Astrocyte of the spinal cord (primary cell): ENCODE data around the gene CORO2B.
"Not testable (repeated sequence)": the region's sequence is repeated elsewhere in the genome, so short reads cannot be mapped to it uniquely, and the experiment has no call there.

Source experiments
- DNase-seq: peaks from one replicate; pipeline ENCODE4 v3.0.0; 2011; ENCODE audit warnings: low read depth, low spot score
- H3K4me3 ChIP-seq: 2 replicates; pipeline ENCODE4 v1.5.1; 2011; ENCODE audit warnings: low read depth, mild to moderate bottlenecking, low read length, moderate library complexity
- in situ Hi-C: cut with HindIII; loops from 2 replicates; pipeline ENCODE4 v1.10.0; 2017; ENCODE audit warnings: low sequenced_read_pairs
- TF ChIP-seq, protein P1 (sequence below): IDR thresholded peaks from 2 replicates; pipeline ENCODE4 v1.5.1; 2012; ENCODE audit warnings: low read depth, mild to moderate bottlenecking, low read length, inconsistent platforms

Gene CORO2B

DNA sequence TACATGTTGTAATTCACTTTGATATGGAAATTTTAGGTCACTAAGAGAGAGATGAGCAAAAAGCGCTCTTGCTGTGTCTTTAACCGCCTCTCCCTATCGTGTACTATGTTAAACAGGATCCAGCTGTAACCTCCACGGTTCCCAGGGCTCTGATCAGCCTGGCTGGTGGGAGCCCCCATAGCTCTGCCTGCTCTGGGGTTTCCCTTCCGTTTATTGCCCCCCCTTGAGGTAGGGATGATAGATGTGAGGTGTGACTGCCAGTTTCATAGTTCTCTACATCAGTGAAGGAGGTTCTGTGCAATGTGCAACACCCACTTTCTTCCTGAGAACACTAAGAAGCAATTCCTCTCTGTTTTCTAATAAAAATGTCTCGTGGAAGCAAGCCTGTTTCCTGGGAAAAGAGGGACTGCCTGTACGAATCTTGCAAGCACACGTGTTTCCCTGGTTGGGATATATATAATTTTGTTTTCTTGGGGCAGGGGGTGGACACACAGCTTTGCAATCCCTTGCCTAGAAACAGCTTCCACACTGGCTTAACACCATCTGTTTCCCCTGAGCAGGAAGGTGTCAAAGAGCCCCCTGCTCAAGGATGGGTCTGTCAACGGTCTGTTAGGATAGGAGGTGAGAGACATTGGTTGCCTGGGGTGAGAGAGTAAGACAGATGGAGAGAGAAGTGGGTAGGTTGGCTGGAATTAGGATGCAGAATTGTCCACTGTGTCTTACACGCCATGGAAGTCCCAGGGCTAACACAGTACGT is 23.8 kb downstream of the CORO2B start:
- no peak for DNase-seq
- TF ChIP-seq, protein P1, sequence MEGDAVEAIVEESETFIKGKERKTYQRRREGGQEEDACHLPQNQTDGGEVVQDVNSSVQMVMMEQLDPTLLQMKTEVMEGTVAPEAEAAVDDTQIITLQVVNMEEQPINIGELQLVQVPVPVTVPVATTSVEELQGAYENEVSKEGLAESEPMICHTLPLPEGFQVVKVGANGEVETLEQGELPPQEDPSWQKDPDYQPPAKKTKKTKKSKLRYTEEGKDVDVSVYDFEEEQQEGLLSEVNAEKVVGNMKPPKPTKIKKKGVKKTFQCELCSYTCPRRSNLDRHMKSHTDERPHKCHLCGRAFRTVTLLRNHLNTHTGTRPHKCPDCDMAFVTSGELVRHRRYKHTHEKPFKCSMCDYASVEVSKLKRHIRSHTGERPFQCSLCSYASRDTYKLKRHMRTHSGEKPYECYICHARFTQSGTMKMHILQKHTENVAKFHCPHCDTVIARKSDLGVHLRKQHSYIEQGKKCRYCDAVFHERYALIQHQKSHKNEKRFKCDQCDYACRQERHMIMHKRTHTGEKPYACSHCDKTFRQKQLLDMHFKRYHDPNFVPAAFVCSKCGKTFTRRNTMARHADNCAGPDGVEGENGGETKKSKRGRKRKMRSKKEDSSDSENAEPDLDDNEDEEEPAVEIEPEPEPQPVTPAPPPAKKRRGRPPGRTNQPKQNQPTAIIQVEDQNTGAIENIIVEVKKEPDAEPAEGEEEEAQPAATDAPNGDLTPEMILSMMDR = no peak
- H3K4me3 ChIP-seq = no peak overlapping the region
- in situ Hi-C loops = no loop called here

DNA sequence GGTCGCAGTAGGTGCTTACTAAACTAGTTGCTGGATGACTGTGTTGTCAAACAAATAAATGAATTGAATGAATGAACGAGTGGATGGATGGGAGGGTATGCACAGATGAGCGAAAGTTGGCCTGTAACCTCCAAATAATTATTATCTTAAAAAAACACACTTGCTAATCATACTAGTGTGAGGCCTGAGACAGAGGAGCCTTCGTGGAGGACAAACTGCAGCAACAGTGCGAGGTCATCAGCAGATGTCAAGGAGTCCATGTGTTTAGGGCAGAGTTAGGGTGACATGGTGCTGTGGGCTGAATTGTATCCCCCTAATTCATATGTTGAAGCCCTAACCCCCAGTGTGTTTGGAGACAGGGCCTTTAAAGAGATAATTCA is 24.4 kb downstream of the CORO2B start:
- in situ Hi-C loops = no loop called here
- no peak for DNase-seq
- no peak overlapping the region for H3K4me3 ChIP-seq
- TF ChIP-seq, protein P1 = no peak

DNA sequence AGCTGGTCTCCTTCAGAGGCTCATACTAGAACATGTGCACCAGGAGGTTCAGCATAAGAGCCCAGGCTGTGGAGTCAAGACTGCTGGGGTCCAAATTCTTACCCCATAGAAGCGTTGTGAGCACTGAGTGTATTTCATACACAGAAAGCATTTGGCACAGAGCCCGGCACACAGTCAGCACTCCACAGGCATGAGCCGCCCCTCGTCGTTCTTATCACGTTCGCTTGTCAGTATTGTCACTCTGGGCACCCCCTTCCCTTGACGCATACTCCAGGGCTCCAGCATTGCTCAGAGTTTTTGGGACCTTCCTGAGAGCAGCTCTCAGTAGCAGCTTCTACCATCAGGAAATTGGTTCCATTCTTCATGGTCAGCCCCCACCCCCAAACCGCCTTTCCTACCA is 25.2 kb downstream of the CORO2B start:
- TF ChIP-seq, protein P1 = no peak
- no peak overlapping the region for H3K4me3 ChIP-seq
- no peak for DNase-seq
- in situ Hi-C loops = no loop called here

DNA sequence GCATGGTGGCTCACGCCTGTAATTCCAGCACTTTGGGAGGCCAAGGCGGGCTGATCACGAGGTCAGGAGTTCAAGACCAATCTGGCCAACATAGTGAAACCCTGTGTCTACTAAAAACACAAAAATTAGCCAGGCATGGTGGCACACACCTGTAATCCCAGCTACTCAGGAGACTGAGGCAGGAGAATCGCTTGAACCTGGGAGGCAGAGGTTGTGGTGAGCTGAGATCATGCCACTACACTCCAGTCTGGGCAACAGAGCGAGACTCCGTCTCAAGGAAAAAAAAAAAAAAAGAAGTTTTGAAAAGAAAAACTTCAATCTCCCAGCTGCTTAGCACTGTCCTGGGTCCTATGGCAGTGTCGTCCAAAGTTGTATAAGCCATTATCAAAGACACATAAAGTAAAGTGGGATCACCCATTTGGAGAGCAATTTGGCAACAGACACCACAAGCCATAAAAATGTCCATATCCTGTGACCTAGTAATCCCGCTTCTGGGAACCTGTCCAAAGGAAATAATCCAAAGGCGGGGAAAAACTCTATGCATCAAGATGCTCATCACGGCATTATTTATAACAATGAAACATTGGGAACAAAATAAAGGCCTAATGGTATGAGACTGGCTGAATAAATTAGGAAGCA is 26.2 kb downstream of the CORO2B start:
- in situ Hi-C loops, H3K4me3 ChIP-seq: not testable (repeated sequence)
- DNase-seq = peak; percentile 90

DNA sequence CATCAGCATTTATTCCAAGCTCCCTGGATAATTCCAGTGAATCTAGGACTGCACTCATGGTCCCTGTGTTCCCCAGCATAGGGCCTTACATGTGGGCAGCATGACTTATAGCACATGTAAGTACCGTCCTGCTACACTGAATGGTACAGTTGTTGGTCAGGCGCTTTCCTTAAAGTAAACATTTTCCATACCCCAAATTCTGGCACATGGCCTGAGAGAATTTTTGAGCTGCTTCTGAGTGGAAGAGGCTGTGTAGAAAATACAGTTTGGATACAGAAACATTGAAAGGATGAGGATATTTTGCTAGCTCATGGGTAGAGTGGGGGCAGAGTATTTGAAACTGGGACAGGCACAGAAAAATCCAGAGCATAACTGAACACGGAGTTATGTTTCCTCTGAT is 27.6 kb downstream of the CORO2B start:
- H3K4me3 ChIP-seq = no peak overlapping the region
- TF ChIP-seq, protein P1 = no peak
- in situ Hi-C loops = no loop called here
- no peak for DNase-seq

DNA sequence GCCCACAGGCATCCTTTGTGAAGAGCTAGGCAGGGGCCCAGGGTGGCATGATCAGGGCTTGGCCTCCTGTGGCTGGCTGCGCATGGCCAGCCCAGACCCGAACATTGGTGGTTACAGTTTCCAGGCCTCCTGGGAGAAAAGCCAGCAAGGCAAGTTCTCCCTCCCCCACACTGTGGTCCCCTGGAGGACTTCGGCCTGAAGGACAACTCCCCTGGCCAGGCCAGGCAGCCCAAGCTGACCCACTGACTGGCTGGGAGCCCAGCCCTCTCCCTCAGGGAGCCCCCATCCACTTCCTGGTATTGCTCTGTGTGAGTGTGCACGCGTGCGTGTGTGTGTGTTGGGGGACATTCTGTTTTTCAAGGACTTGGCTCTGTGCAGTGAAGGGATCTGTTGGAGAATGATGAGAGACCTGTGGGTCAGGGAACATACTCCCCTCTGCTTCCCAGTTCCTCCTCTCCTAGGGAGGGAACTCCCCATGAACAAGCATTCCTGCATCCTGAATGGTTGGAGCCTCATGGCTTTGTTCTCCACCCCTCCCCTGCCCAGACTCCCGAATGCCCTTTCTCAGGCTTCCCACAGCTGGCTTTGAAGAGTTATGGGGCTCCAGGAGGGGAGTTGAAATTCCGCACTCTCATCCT is 29.5 kb downstream of the CORO2B start:
- TF ChIP-seq, protein P1 = no peak
- in situ Hi-C loops = no loop called here
- DNase-seq = peak; percentile 91
- no peak overlapping the region for H3K4me3 ChIP-seq

DNA sequence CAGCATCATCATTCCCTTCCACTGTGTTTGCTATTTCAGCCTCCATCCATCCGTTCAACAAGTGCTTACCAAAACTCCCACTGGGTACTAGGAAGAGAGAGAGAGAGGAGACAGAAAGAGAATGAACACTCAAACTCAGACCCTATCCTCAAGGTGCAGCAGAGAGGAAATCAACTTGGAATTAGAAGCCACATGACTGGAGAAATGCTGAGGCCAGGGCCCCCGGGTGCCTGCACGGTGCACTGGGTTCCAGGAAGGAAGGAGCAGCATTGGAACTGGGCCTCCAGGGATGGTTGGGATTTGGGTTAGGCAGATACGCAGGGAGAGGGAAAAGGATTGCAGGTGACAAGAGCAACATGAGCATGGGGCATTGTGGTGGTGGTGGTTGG is 30.0 kb downstream of the CORO2B start:
- no peak for DNase-seq
- H3K4me3 ChIP-seq = no peak overlapping the region
- TF ChIP-seq, protein P1 = no peak
- in situ Hi-C loops = no loop called here
